LNCAP (cell line): ENCODE measurements around the gene RBM25.

Experiments
- TF ChIP-seq, protein P1 (sequence below): fragments of 450-650 bp; IDR thresholded peaks from 2 replicates; pipeline ENCODE4 v1.5.1; 2017; ENCODE audit warnings: mild to moderate bottlenecking

Gene RBM25

DNA sequence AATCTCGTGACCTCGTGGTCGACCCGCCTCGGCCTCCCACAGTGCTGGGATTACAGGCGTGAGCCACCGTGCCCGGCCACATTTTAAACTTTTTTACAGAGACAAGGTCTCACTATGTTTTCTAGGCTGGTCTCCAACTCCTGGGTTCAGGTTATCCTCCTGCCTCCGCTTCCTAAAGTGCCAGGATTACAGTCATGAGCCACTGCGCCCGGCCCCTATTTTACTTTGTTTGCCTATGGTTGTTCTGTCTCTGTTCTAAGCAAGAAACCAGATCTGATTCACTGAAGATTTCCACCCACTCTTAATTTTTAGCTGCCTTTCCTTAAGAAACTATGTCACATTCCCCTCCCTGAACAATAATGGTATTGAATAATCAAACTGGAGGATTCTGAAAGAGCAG lies 39.1 kb downstream of the RBM25 start:
- TF ChIP-seq, protein P1, sequence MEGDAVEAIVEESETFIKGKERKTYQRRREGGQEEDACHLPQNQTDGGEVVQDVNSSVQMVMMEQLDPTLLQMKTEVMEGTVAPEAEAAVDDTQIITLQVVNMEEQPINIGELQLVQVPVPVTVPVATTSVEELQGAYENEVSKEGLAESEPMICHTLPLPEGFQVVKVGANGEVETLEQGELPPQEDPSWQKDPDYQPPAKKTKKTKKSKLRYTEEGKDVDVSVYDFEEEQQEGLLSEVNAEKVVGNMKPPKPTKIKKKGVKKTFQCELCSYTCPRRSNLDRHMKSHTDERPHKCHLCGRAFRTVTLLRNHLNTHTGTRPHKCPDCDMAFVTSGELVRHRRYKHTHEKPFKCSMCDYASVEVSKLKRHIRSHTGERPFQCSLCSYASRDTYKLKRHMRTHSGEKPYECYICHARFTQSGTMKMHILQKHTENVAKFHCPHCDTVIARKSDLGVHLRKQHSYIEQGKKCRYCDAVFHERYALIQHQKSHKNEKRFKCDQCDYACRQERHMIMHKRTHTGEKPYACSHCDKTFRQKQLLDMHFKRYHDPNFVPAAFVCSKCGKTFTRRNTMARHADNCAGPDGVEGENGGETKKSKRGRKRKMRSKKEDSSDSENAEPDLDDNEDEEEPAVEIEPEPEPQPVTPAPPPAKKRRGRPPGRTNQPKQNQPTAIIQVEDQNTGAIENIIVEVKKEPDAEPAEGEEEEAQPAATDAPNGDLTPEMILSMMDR, result no peak

DNA sequence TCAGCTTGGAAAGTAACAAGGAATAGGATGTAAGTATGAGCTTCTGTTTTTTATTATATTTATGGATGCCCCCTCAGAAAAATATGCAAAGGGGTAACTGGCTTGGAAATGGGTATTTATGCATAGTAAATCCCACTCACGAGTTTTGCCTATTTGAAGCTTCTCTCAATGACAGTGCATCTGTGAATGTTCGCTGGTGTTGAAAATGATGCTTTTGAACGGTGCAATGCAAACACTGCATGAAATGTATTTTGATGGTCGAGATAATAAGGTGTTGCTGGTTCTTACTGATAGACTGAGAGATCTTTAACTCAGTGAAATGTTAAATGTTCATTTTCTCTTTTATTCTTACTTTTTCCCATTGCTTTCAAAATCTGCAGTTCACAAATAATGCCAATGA lies 42.0 kb downstream of the RBM25 start:
- TF ChIP-seq, protein P1, result no peak

DNA sequence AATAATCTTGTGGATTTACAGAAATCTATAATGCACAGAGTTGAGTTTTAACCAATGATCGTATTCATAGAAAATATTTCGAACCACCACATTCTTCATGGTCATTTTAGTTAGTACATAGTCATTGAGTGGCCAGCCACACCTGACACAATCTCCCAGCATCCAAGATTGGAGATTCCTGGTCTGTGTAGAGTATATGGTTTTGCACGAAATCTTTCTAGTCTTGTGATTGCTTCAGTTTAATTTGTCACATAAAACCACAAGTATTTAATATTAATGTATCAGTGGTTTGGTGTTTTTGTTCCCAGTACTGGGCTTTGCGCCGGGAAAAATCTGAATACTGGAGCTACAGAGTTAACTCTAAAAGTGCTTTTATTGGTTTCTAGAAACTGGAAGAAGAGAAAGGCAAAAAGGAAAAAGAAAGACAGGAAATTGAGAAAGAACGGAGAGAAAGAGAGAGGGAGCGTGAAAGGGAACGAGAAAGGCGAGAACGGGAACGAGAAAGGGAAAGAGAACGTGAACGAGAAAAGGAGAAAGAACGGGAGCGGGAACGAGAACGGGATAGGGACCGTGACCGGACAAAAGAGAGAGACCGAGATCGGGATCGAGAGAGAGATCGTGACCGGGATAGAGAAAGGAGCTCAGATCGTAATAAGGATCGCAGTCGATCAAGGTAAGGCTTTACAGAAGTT lies 44.6 kb downstream of the RBM25 start:
- TF ChIP-seq, protein P1, result no peak

DNA sequence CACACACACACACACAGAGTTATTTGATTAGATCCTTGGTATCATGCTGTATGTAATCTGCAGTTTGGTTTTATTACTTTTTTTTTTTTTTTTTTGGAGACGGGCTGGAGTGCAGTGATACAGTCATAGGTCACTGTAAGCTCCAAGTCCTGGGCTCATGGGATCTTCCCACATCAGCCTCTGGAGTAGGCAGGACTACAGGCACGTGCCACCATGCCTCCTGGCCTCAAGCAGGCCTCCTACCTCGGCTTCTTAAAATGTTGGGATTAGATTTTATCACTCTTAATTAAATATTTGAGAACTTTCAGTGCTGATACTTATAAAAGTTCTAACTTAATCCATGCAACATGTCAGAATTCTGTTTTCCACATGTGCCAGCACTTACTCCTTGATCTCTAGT lies 46.7 kb downstream of the RBM25 start:
- TF ChIP-seq, protein P1, result no peak

DNA sequence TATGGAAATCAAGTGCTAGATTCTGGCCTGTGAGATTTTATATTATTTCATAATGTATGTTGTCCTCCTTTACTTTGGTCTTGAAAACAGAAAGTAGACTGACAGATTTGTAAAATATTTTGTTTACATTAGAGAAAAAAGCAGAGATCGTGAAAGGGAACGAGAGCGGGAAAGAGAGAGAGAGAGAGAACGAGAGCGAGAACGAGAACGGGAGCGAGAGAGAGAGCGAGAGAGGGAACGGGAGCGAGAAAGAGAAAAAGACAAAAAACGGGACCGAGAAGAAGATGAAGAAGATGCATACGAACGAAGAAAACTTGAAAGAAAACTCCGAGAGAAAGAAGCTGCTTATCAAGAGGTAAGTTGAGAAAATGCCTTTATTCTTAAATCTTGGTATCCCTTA lies 47.4 kb downstream of the RBM25 start:
- TF ChIP-seq, protein P1, result no peak

DNA sequence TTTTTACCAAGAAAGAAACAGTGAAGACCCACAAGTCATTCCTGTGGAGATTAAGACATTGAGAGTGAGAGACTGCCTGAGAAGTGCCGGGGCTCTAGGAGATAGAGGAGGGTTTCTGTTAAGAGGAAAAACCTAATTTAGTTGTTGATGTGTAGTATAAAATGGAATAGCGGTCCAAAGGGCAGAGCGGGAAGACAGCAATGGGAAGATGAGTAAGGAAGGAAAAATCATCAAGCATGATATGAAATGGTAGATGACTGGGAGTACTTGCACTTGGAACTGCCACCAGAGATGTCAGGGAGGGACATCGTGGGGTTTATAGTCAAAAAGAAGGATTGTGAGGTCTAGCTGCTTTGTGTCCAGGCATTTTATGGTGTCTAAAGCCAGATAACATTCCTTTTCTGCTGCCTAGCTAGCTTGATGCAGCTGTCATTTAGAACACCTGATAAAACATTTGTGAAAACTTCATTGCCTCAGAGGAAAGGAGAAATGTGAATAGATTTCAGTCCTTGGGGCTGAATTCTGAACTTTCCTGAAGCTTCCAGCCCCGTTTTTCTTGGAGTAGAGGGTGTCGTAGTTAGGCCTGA lies 57.8 kb downstream of the RBM25 start:
- TF ChIP-seq, protein P1, result no peak

DNA sequence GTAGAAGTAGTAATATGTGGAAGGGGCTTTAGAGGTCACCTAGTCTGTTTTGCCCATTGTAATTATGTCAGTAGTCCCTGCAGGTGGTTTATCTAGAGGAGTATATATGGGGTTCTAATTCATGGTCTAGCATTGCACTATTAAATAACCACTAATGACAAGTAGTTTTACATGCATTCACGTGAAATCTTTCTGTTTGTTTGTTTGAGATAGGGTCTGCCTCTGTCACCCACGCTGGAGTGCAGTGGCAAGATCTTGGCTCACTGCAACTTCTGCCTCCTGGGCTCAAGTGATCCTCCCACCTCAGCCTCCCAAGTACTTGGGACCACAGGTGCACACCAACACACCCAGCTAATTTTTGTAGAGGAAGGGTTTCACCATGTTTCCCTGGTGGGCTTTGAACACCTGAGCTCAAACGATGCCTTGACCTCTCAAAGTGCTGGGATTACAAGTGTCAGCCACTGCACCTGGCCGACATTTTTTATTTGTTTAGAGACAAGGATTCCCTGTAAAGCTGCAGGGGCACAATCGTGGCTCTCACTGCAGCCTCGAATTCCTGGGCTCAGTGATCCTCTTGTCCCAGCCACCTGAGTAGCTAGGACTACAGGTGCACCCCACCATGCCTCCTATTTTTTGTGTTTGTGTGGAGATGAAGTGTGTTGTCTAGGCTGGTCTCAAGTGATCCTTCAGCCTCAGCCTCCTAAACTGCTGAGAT lies 66.0 kb downstream of the RBM25 start:
- TF ChIP-seq, protein P1, result no peak
